Activated CD4-positive, alpha-beta T cell treated with anti-CD3 and anti-CD28 coated beads, Interleukin-2, amount 50 U/mL, for 16 hours (primary cell): Measurements from ENCODE around the gene SEMA4D.
A peak's percentile ranks its signal among the peaks of the same experiment; 100 is the strongest.

Experiments used
- DNase-seq: peaks from one replicate; pipeline ENCODE4 v3.0.0-alpha.2; 2020

SEMA4D gene

GRCh38 chr9:89528540-89528939, 30.6 kb upstream of the SEMA4D start:
- no peak for DNase-seq

DNA sequence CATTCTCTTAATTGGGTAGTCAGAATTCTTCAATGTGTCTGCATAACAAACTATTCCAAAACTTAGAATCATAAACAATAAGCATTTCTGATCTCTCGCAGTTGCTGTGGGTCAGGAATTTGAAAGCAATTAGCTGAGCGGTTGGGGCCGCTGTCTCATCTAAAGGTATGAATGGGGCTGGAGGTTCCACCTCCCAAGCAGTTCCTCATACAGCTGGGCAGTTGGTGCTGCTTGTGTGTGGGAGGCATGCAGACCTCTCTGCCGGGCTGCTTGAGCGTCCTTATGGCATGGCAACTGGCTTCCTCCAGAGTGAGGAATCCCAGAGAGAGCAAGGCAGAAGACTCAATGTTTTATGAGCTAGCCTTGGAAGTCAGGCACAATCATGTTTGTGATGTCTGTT, 30.2 kb upstream of the SEMA4D start:
- no peak for DNase-seq

DNA sequence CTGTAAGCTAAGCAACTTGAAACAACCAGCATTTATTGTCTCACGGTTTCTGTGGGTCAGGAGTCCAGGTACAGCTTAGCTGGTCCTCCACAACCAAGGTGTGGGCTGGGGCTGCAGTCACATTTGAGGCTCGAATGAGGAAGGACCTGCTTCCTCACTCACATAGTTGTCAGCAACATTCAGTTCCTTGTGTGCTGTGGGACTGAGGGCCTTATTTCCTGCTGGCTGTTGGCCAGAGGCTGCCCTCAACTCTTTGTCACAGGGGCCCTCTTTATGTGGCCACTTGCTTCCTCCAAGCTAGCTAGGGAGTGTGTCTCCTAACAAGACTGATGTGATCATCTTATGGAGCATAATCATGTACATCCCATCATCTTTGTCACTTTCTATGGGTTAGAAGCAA, 29.2 kb upstream of the SEMA4D start:
- DNase-seq, result no peak

DNA sequence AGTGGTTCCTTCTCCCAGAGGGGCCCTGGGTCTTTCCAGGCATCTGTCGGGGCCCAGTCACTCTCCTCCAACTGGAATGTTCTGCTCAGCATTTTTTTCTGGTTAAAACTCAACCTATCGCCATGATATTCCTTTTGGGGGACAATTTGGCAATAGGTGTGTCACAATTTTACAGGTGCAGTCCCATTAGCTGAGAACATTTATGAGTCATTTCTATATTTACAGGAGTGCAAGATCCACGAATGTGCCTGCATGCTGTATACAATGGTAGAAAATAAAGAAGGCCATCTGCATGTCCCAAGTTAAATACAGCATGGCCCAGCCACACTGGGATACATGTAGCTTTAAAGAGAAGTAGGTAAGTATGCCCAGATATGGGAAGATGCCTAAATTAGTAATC, 28.8 kb upstream of the SEMA4D start:
- no peak for DNase-seq

GRCh38 chr9:89525446-89526374, 27.8 kb upstream of the SEMA4D start:
- no peak for DNase-seq

DNA sequence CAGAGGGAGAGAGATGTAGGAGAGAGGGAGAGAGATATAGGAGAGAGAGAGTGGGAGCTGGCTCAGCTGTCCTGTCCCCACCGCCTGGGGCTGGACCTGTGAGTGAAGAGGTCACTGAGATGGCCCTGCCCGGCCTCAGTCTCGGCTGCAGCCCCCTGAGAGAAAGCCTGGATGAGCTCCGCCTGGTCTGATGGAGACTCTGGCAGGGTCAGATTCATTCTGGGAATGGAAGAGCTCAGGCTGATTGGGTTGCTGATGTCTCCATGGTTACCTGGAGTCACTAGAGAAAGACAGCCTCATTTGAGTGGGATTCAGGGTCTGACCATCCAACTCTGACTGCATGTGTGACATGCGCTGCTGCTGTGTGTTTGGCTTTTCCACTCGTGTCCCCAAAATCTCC, 27.1 kb upstream of the SEMA4D start:
- DNase-seq, result no peak

DNA sequence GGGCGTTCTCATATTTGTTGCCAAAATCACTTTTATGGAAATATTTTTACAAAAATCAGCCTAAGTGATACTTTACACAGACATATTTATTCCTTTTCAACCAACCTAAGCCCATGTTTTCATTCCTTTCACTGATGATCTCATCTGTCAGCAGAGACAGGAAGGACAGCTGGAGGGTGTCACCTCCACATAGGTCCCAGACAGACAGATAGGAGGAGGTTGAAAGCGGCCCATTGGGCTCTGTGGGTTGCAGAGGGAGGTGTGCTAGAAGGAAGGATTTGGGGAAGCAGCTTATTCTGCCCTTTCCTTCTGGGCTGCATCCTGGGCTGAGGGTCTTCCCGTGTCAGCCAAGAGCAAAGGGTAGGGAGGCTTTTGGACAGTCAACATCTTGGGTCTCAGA, 26.0 kb upstream of the SEMA4D start:
- peak; percentile 69 for DNase-seq

GRCh38 chr9:89522959-89523285, 25.0 kb upstream of the SEMA4D start:
- no peak for DNase-seq

- peak; percentile 92 for DNase-seq
Measured at GRCh38 chr9:89522261-89522958, 24.5 kb upstream of the SEMA4D start.

DNA sequence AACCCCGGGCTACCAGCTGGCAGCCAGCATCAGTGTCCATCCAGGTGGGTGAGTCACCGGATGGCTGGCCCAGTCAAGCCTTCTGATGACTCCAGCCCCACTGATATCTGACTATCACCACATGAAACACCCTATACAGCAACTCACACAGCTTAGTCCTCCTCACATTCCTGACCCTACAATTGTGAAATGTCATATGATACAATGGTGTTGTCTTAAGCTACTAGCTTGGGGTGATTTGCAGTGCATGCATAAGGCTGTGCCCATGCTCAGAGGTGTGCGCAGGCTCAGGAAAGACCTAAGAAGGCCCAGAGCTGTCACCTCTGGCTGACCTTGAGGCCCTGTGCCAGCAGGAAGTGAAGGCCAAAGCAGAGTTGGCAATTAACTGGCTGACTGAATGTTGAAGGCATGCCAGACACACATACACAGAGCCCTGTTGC, 21.5 kb upstream of the SEMA4D start:
- no peak for DNase-seq

GRCh38 chr9:89518466-89519365, 20.8 kb upstream of the SEMA4D start:
- no peak for DNase-seq

GRCh38 chr9:89515416-89515815, 17.5 kb upstream of the SEMA4D start:
- DNase-seq, result no peak

DNA sequence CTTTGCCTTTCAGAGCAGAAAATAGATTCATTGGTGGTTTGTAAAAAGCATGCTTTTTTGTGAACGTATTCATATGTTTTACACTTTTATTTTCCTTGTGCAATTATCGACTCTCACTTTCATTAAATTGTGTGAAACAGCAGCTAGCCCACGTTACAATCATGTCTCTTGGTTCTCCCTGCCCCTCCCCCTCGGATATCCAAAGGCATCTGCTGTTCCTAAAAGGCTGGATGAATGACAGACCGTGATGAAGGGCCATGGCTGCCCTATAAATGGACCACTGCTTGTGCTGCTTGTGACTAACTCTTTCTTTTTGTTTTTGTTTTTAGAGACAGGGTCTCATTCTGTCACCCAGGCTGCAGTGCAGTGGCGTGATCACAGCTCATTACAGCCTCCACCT, 17.0 kb upstream of the SEMA4D start:
- DNase-seq, result no peak

DNA sequence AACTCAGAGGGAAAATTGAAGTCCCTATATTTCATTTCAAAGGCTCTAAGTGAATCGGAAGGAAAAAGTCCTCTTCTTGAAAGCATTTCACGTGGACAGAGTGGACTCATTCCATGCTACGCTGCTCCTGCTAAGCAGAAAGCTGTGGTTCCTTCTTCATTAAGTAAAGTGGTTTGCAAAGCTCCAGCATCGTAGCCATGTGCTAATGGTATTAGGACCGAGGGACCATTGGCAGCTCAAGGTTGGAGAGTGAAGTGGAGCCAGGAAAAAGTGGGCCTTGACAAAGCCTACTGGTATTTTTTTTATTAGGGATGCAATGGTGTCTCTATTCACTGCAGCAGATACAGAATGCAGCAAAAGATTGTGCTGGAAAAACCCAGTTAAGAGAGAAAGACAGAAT, 16.4 kb upstream of the SEMA4D start:
- no peak for DNase-seq

DNA sequence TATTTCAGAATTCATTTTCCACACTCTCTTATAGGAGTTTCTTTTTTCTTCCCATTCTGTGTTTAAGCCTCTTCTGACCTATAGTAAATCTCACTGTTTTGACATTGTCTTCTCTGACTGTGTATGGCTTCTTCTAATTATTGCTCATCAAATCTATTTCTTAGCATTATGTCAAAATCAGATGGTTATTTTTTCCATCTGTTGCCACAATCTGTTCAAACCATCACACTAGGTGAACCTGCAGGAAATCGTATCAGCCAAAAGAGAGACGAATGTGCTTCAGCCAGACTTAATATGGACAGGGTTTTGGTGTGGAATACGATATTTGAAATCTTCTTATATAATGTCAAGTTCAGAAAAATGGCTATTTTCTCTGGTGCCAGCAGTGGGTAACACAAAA, 15.9 kb upstream of the SEMA4D start:
- no peak for DNase-seq

- no peak for DNase-seq
Measured at GRCh38 chr9:89512382-89512781, 14.5 kb upstream of the SEMA4D start.

DNA sequence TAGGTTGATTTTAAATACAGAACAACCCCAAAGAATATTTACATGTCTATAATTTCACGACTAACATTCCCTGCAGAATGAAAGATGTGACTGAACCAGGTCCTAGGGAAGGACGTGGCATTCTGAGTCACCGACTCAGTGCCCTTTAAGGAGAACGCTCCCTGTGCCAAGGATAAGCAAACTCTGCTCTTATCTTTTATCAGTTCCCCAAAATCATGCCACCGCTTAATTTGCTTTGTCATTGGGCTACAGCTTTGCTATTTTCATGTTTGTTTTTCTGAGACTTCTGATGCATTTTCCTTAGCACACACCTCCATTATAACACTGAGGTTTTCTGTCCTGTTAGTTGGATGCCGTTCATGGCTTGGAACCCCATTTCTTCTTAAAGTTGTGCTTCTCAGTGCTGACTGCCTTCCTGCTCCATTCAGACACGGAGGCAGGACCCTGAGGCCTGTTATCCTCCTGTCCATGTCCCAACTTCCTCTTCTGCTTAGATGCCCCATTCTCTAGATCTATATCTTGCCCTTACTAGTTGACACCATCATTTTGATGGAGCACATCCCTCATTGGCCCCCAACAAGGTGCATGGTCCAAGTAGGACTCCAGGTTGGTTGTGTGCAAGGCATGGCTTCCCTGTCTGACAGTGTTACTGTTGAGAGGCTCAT, 11.2 kb upstream of the SEMA4D start:
- DNase-seq, result no peak

DNA sequence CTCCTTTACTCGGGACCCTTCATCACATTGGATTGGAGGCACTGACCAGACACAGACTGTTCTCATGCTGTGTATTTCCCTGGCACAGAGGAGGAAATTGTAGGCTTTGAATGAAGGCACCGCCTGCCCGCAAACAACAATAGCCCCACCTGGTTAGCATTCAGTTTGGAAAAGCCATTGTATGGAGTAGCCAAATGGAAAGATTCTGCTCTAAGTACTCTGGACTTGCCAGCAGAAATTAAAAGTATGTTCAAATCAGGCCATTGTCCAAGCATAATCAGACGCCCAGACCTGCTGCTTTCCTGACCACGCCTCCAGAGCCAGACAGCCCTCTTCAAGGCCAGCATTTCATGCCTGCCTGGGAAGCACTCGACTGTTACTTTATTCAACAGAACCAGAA, 8.0 kb upstream of the SEMA4D start:
- DNase-seq, result no peak

- DNase-seq, result no peak
Measured at GRCh38 chr9:89505048-89505447, 7.1 kb upstream of the SEMA4D start.

GRCh38 chr9:89502671-89503070, 4.8 kb upstream of the SEMA4D start:
- DNase-seq, result no peak

DNA sequence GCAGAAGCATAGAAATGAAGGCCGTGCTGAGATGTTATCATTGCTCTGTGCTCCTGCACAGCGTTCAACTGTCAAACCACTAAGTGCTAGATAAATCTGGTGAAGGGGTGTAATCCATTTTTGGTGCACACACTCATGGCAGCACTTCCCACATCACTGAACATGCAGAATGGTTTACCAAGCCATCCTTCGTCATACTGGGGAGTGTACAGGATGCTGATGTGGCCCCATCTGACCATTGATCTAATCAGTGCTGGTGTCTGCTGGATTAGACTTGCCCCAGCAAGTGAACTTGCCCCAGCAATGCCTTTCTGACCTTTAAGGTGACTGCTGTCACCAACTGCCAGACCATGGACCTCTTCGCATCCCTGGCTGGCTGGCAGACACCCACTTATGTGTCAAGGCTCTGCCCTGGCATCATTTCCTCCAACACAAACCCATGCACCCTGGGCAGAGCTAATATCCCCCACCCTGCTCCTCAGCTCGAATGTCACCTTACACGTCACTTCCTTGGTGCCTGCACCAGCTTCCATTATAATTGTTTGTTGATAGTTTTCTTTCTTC, 4.2 kb upstream of the SEMA4D start:
- peak; percentile 74 for DNase-seq

- no peak for DNase-seq
Measured at GRCh38 chr9:89501311-89501898, 3.5 kb upstream of the SEMA4D start.
